NCI-H1417 treated with DMSO at 0.1 percent for 48 hours (cell line): Measurements from ENCODE around the gene ABHD17C.
A peak's percentile ranks its signal among the peaks of the same experiment; 100 is the strongest.

Experiments used
- DNase-seq: peaks from one replicate; lab custom pipeline; 2025; lab: John Stamatoyannopoulos, UW

The ABHD17C gene

DNA sequence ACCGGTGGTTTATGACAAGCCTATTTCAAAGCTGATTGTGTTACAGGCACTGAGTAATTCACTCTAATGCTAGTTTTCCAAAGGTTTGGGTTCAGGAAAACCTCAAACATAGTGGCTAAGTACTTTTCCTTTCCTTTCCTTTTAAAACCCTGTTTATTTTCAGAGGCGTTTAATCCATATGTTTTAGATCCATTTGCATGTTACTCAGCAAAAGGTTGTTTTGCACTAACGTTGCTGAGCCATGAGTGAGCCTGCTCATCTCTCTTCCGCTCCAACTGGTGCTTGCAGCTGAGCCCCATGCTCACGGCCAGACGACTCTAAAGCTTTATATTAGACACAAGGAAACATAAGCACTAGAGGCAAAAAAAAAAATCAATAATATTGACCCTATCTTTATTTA lies 93.4 kb downstream of the ABHD17C start:
- DNase-seq: no peak

DNA sequence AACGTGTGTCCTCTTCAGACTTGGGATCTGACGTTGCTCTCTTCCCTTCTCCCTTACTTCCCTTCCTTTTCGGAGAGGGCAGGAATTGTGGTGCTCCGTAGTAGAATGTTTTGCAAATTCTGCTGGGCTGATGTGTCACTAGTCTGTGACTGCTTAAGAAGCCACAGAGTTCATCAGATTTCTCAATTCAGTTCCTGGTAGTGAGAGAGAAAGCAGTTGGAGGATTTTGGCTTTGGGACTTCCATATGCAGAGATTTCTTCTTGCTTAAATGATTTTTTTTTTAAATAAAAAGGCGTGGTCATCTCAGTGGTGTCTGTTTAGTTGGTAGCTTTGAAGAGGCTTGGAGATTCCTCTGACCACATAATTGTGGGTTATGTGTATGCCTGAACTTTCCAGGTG lies 94.2 kb downstream of the ABHD17C start:
- no peak for DNase-seq

GRCh38 chr15:80789796-80790195 lies 94.7 kb downstream of the ABHD17C start:
- no peak for DNase-seq

DNA sequence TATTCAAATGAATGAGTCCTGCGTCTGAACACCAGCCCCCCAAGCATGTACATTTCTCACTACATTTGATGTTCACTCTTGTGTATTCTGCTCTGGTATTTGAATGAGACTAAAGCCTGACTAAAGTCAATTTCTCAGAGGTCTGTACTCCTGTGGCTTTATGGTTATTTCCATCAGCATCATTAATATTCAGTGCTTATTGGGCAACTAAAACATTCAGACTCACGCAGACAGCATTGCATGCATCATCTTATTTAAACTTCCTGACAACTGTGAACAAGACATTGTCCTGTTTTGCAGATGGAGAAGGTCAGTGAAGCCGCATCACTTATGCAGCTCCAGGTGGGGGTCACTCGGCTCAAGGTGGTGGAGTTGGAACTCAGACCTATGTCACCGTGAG lies 95.1 kb downstream of the ABHD17C start:
- DNase-seq: no peak

- no peak for DNase-seq
These were observed 95.9 kb downstream of the ABHD17C start for GRCh38 chr15:80791004-80791403.

DNA sequence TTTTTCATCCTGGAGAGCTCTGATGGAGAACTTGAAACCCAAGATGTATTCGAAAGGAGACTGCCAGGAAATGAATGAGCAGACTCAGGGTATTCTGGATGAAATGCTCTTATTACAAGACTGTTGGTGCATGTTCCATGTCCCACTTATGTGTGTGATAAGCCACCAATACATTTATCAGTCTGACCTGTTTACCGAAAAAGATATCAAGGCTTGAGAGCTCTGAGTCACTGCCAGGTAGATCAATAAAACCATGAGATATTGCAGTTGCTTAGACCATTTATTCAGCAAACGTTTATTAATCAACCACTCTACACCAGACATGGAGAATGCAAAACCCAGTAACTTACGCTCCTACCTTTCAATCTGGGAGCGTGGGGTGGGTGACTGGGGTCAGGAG lies 101.3 kb downstream of the ABHD17C start:
- no peak for DNase-seq

DNA sequence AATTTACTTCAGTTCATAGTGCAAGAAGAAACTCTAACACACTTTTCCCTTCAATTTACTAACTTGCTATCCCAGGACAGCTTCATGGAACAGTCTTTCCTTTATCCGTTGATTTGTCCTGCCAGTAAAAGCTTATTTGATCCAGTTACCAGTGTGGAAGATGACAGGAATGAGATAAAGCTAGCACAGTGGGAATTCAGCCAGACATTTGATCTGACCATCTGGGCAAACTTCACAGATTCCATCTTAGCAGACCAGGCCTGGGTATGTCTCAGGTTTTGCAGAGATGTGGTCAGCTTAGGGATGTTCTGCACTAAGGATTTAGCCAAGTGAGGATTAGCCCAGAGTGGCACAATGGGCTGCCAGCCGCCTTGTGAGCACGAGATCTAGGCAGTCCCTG lies 103.8 kb downstream of the ABHD17C start:
- DNase-seq: no peak

DNA sequence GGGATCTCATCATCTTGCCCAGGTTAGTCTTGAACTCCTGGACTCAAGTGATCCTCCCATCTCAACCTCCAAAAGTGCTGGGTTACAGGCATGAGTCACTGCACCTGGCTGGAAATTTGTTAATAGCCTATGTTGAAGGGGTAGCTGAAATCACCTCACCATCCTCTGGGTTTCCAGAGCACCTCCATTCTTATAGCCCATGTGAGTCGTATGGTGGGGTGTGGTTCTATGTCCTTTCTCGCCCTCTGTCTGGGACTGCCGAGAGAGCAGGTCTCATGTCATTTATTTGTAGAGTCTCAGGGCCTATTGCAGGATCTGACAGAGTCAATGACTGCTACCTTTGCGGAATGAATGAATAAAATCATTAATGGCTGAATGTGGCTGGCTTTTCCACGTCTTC lies 105.0 kb downstream of the ABHD17C start:
- DNase-seq: no peak

DNA sequence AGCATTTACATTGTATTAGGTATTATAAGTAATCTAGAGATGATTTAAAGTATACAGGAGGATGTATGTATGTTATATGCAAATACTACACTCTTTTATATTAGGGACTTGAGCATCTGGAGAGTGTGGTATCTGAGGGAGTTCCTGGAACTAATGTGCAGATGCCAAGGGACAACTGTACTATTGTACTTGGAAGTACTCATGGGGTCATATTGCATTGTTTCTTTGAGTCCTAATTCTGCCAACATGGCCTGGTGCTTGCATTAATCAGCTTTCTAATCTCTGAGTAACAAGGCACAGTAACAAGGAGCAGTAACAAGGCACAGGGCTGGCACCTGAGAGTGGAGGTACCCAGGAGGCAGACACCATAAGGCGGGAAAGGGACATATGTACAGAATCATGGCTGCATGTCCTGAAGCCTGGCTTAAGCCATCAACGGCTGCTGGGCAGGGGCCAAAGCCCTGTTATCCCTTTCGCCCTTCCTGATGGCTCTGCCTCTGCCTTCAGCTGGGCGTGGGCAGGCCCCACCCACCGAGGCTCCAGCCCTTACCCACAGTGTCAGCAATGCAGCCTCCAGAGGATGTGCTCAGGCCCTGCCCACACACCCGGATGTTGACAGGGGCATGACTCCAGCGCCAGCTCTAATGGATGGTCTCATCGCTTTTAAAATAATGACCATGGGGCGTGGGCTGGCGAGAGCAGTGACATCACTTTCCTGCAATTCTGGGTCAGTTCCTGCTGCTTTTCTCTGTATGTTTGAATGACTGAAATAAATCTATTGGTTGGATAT lies 107.0 kb downstream of the ABHD17C start:
- no peak for DNase-seq

DNA sequence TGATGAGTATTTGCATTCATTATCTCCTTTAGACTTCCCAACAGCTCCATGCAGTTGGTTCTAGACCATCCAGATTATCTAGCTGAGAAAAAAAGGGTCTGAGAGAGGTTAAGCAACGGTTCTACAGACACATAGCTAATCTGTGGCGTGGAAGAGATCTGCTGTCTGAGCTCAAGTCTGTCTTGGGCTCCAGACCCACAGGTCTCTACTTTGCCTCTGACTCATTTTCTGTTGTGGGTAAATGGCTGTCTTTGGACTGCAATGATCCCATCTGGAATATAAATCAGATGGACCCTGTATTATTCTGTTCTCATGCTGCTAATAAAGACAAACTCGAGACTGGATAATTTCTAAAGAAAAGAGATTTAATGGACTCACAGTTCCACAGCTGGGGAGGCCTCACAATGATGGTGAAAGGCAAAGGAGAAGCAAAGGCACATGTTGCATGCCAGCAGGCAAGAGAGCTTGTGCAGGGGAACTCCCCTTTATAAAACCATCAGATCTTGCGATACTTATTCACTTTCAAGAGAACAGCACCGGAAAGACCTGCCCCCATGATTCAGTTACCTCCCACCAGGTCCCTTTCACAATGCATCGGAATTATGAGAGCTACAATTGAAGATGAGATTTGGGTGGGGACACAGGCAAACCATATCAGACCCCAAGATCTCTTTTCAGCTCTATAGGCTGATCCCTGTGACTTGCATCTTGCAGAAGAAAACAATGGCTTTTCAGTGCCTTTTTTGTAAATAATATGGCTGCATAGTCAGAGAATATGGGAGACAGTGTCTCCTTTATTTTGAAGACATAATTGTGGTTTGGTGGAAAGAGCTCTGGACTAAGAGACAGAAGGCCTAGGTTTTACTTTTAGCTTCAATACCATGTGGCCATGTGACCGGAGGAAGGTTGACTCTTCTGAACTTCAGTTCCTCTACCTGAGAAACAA lies 108.7 kb downstream of the ABHD17C start:
- no peak for DNase-seq

GRCh38 chr15:80804970-80805495 lies 109.9 kb downstream of the ABHD17C start:
- DNase-seq: peak; percentile 31
